GM06990 (cell line): ENCODE results near the gene IGFL4.

Source experiments
- DNase-seq: peaks from one replicate; pipeline ENCODE4 v3.0.0-alpha.2; 2011; ENCODE audit not compliant: insufficient read length; ENCODE audit errors: extremely low read depth
- H3K27me3 ChIP-seq: replicated peaks from 2 replicates; pipeline ENCODE4 v1.6.0; 2011; ENCODE audit warnings: low read length; ENCODE audit not compliant: control insufficient read depth, insufficient read depth
- H3K36me3 ChIP-seq: 2 replicates; pipeline ENCODE4 v1.5.1; 2011; ENCODE audit warnings: low read length; ENCODE audit not compliant: control insufficient read depth, insufficient read depth
- H3K4me3 ChIP-seq: replicated peaks from 2 replicates; pipeline ENCODE4 v1.5.1; 2011; ENCODE audit warnings: low read depth, mild to moderate bottlenecking, control low read depth, low read length
- CTCF ChIP-seq: IDR thresholded peaks from 2 replicates; pipeline ENCODE4 v1.5.1; 2011; ENCODE audit warnings: low read length, control low read depth, mild to moderate bottlenecking, inconsistent platforms; ENCODE audit not compliant: insufficient read depth, poor library complexity, severe bottlenecking

The IGFL4 gene

GRCh38 chr19:46040952-46041500, at the start of gene IGFL4:
IGFL4 (minus strand) TSS chr19:46041002; CDS start chr19:46040962, 40 bp downstream.
- H3K36me3 ChIP-seq: no peaks in the 10 kb centered on the region
- no peak for TF ChIP-seq CTCF
- no peak for DNase-seq
- no peak within 1 kb of the TSS for H3K4me3 ChIP-seq
- H3K27me3 ChIP-seq: no peaks in the 10 kb centered on the region; the same call in 1 of the 2 replicates

- TF ChIP-seq CTCF: no peak
- DNase-seq: no peak
- Histone ChIP-seq H3K4me3 (no peak overlapping the region), H3K36me3 (no peaks in the 10 kb centered on the region), H3K27me3 (no peaks in the 10 kb centered on the region)
These were observed 49.6 kb upstream of the IGFL4 start for GRCh38 chr19:46090444-46090843.

- Histone ChIP-seq H3K36me3 (no peaks in the 10 kb centered on the region), H3K27me3 (no peaks in the 10 kb centered on the region), H3K4me3 (no peak overlapping the region)
- no peak for TF ChIP-seq CTCF
- DNase-seq: no peak
These were observed 48.6 kb upstream of the IGFL4 start for GRCh38 chr19:46089432-46089831.

GRCh38 chr19:46088101-46088500, 47.3 kb upstream of the IGFL4 start:
- DNase-seq: no peak
- no peaks in the 10 kb centered on the region for H3K36me3 ChIP-seq
- no peak overlapping the region for H3K4me3 ChIP-seq
- no peaks in the 10 kb centered on the region for H3K27me3 ChIP-seq
- no peak for TF ChIP-seq CTCF

- Histone ChIP-seq H3K36me3 (no peaks in the 10 kb centered on the region), H3K27me3 (peaks cover 2% of the 10 kb centered on the region)
These were observed 45.1 kb upstream of the IGFL4 start for GRCh38 chr19:46085888-46086287.

More at GRCh38 chr19:46085888-46086287, 45.1 kb upstream of the IGFL4 start:
- TF ChIP-seq CTCF: no peak
- no peak for DNase-seq
- H3K4me3 ChIP-seq: no peak overlapping the region
